ENCODE results near the gene UBE2S.
A peak's percentile ranks its signal among the peaks of the same experiment; 100 is the strongest.

UBE2S gene

GRCh38 chr19:55358493-55358892 lies 49.1 kb downstream of the UBE2S start:
- ChIA-PET POLR2A (interaction anchor here (1.6 kb wide), 1 partner anchor 12 kb away, joined by 3 read pairs; the partner anchor contains the start of gene IL11), CTCF (interaction anchor here (0.6 kb wide), 1 partner anchor 56 kb away, joined by 3 read pairs; no protein-coding TSS in a partner anchor)
- TF ChIP-seq CTCF (IDR thresholded peaks at IDR 0.05; ENCODE audit: insufficient read depth, low read length, missing control alignments): no peak
- DNase-seq (ENCODE audit: low read depth, low spot score): no peak
- H3K4me3 ChIP-seq (ENCODE audit: low read depth, low read length): no peak overlapping the region

- DNase-seq (ENCODE audit: low read depth, low spot score): no peak
- TF ChIP-seq CTCF (IDR thresholded peaks at IDR 0.05; ENCODE audit: insufficient read depth, low read length, missing control alignments): no peak
- CTCF ChIA-PET: interaction anchor here (1.0 to 1.8 kb wide), 2 partner anchors 64 to 112 kb away, joined by 3 to 7 read pairs; no protein-coding TSS in a partner anchor
- no peak overlapping the region for H3K4me3 ChIP-seq (ENCODE audit: low read depth, low read length)
- POLR2A ChIA-PET: no interaction called here
Observed at GRCh38 chr19:55355213-55355821, 52.3 kb downstream of the UBE2S start.

GRCh38 chr19:55354698-55355212 lies 52.8 kb downstream of the UBE2S start, which contains the start of gene COX6B2:
COX6B2 (minus strand) TSS chr19:55354719; CDS start chr19:55354521, 198 bp downstream.
- no peak for TF ChIP-seq CTCF (IDR thresholded peaks at IDR 0.05; ENCODE audit: insufficient read depth, low read length, missing control alignments)
- DNase-seq (ENCODE audit: low read depth, low spot score): no peak
- CTCF ChIA-PET: interaction anchor here (1.0 to 1.8 kb wide), 2 partner anchors 63 to 113 kb away, joined by 3 to 7 read pairs; no protein-coding TSS in a partner anchor
- H3K4me3 ChIP-seq (ENCODE audit: low read depth, low read length): peak within 1 kb of the TSS; percentile 59
- POLR2A ChIA-PET: no interaction called here

- CTCF ChIA-PET: interaction anchor here (1.1 to 1.3 kb wide), 2 partner anchors 15 kb away, joined by 3 to 4 read pairs; partner anchors contain the start of gene KMT5C
- DNase-seq (ENCODE audit: low read depth, low spot score): no peak
- peak overlapping the region; percentile 59 for H3K4me3 ChIP-seq (ENCODE audit: low read depth, low read length)
- POLR2A ChIA-PET: interaction anchor here (0.5 to 1.4 kb wide), 2 partner anchors 10 to 53 kb away, joined by 3 to 4 read pairs; partner anchors contain the start of gene UBE2S
- TF ChIP-seq CTCF (IDR thresholded peaks at IDR 0.05; ENCODE audit: insufficient read depth, low read length, missing control alignments): no peak
Observed at GRCh38 chr19:55353803-55354697, 53.5 kb downstream of the UBE2S start.

GRCh38 chr19:55353356-55353802 lies 54.2 kb downstream of the UBE2S start:
- no peak for DNase-seq (ENCODE audit: low read depth, low spot score)
- CTCF ChIA-PET: interaction anchor here (1.1 to 1.3 kb wide), 2 partner anchors 14 to 16 kb away, joined by 3 to 4 read pairs; partner anchors contain the start of gene KMT5C
- no peak for TF ChIP-seq CTCF (IDR thresholded peaks at IDR 0.05; ENCODE audit: insufficient read depth, low read length, missing control alignments)
- H3K4me3 ChIP-seq (ENCODE audit: low read depth, low read length): peak overlapping the region; percentile 59
- POLR2A ChIA-PET: interaction anchor here (1.4 kb wide), 1 partner anchor 54 kb away, joined by 4 read pairs; the partner anchor contains the start of gene UBE2S

All from AG04449 (cell line).